Small intestine (tissue), 7 donors: ENCODE data around the gene NR2C1. TPM values are rescaled to one million over a fixed set of nuclear protein-coding genes. Genes with fewer than 3 reads are reported as not detected.
"Not testable (repeated sequence)": the region's sequence is repeated elsewhere in the genome, so short reads cannot be mapped to it uniquely, and the experiment has no call there.

Experiments used
- DNase-seq, 2 donors: peaks; one replicate each; pipeline versions ENCODE4 v3.0.0 to v3.0.0-alpha.2; 2013
- FAIRE-seq: peaks from 2 replicates; lab custom pipeline; 2012; peaks lifted over from hg19 to GRCh38; lab: Jason Lieb, UNC
- H3K27ac ChIP-seq, 3 donors: one replicate each; pipeline ENCODE4 v1.5.1; 2013; ENCODE audit warnings: low read length in 2 of 3, mild to moderate bottlenecking in 2 of 3, control low read depth in 1 of 3, inconsistent platforms in 1 of 3, low read depth in 1 of 3, moderate library complexity in 1 of 3
- H3K27me3 ChIP-seq, 3 donors: one replicate each; pipeline ENCODE4 v1.6.1; 2013; ENCODE audit warnings: low read length in 3 of 3, inconsistent platforms in 1 of 3; ENCODE audit not compliant: control insufficient read depth in 3 of 3, insufficient read depth in 3 of 3
- H3K36me3 ChIP-seq, 3 donors: one replicate each; pipeline ENCODE4 v1.6.1; 2013; ENCODE audit warnings: low read length in 3 of 3, inconsistent platforms in 1 of 3, low read depth in 1 of 3, mild to moderate bottlenecking in 1 of 3, moderate library complexity in 1 of 3; ENCODE audit not compliant: control insufficient read depth in 3 of 3, insufficient read depth in 2 of 3
- H3K4me1 ChIP-seq, 3 donors: one replicate each; pipeline ENCODE4 v1.6.1; 2013; ENCODE audit warnings: low read length in 2 of 3, inconsistent platforms in 1 of 3, low read depth in 1 of 3, mild to moderate bottlenecking in 1 of 3, moderate library complexity in 1 of 3; ENCODE audit not compliant: control insufficient read depth in 3 of 3, insufficient read depth in 2 of 3
- H3K4me3 ChIP-seq, 3 donors: one replicate each; pipeline ENCODE4 v1.5.1; 2013; ENCODE audit warnings: low read length in 3 of 3, control low read depth in 1 of 3, inconsistent platforms in 1 of 3, low read depth in 1 of 3, mild to moderate bottlenecking in 1 of 3, moderate library complexity in 1 of 3
- H3K9me3 ChIP-seq, 2 donors: one replicate each; pipeline ENCODE4 v1.6.1; 2013; ENCODE audit warnings: low read depth in 1 of 2, low read length in 1 of 2; ENCODE audit not compliant: control insufficient read depth in 2 of 2, insufficient read depth in 1 of 2
- WGBS, 3 donors: extraction: QIAGEN DNeasy Blood & Tissue Kit; methylation state at CpG; one replicate each; pipeline ENCODE4 v1.1.7; 2013; 5-methylcytosine and 5-hydroxymethylcytosine counted together
- polyA plus RNA-seq, 4 donors: library from polyadenylated mRNA; stranded (reverse) in 3 of 4; unstranded in 1 of 4; fragments of 200-250 nt in 3 of 4; fragments of 120-200 nt in 1 of 4; gene quantifications; one replicate each; pipeline versions ENCODE4 v1.2.1 to v1.2.3, GENCODE V29; 2013
- donor health status: healthy with polysubstance abuse.
- donor health status: control.
- donor health status: control.
- donor health status: Bipolar disorder and iron deficiency.
- donor health status: healthy.

The NR2C1 gene
- polyA plus RNA-seq, 4 donors: 9.7 to 31.5 (median 22.8) TPM

DNA sequence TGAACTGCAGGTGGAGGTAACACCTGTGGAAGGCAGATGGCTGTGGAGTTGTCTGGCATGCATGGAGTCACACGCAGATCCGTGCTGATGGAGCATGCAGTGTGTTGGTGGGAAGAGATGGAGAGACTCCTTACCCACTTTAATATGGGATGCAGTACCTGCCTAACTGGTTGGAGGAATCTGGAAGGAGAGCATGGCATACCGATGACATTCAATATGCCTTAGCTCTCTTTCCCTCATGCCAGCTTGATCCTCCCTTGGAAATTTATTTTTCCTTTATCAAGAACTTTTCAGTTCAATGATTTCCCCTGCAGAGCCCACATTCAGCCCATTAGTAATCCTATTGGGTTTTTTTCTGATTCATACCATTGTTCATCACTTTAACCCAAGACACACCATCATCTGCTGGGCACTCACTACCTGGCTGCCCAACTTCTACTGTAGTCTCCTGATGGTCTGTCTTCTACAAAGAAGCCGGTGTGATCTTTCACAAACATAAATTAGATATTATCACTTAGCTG lies 25.9 kb upstream of the NR2C1 start:
- Histone ChIP-seq H3K9me3 (no peaks in the 10 kb centered on the region), H3K27ac (no peak overlapping the region), H3K27me3 (no peaks in the 10 kb centered on the region), H3K4me3 (no peak overlapping the region), H3K4me1 (peaks cover 0 to 40% (median 1%) of the 10 kb centered on the region in 3 donors), H3K36me3 (peaks cover 0 to 30% (median 0%) of the 10 kb centered on the region in 3 donors)
- FAIRE-seq (no peak), DNase-seq (no peak)
- 95 to 98% (median 97%) methylated on average over 4 of the region's 4 CpGs for WGBS, 3 donors

DNA sequence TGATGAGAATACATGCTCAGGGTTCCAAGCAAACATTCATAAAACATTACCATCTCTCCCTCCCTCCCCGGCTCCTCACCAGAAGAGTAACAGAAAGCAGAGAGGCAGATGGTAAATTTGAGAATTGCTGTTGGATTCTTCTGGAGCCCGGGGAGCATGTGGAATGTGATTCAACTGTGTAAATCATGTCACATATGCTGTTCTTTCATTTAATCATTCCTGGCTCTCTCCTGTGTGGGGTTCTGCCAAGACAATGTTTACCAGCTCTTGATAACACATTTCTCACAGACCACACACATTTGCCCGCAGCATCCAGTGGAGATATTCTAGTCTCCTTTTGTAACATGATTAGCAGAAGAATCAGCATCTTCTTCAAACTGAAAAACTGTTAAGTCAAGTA lies 23.4 kb upstream of the NR2C1 start:
- DNase-seq (no peak), FAIRE-seq (no peak)
- H3K27ac ChIP-seq: no peak overlapping the region

DNA sequence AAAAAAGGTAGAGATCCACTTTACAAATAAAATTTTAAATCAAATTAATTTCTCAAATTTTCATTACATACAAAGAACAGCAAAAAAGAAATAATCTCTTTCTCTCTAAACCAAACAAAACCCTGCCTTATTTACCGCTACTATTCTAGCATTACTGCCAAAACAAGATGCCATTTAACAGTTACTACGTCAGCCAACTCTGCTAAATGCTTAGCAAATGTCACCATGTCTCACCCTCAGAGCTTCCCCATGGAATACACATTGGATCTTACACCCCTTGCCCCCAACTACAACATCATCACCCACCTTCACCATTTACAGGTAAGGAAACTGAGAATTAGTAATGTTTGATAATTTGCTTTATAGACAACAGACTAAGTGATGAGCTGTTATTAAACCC lies 23.0 kb upstream of the NR2C1 start:
- no peak for DNase-seq
- Histone ChIP-seq H3K4me3 (no peak overlapping the region), H3K9me3 (no peaks in the 10 kb centered on the region), H3K36me3 (peaks cover 0 to 23% (median 0%) of the 10 kb centered on the region in 3 donors), H3K4me1 (peaks cover 0 to 33% (median 0%) of the 10 kb centered on the region in 3 donors), H3K27ac (no peak overlapping the region), H3K27me3 (no peaks in the 10 kb centered on the region)
- FAIRE-seq: no peak
- 75 to 81% (median 79%) methylated on average over 2 of the region's 2 CpGs for WGBS, 3 donors

More for the DNA sequence above, 23.4 kb upstream of the NR2C1 start:
- Histone ChIP-seq H3K4me3 (no peak overlapping the region), H3K4me1 (peaks cover 0 to 33% (median 0%) of the 10 kb centered on the region in 3 donors), H3K27me3 (no peaks in the 10 kb centered on the region), H3K36me3 (peaks cover 0 to 27% (median 0%) of the 10 kb centered on the region in 3 donors), H3K9me3 (no peaks in the 10 kb centered on the region)
- 7 to 43% (median 25%) methylated on average over 3 of the region's 3 CpGs for WGBS, 3 donors

DNA sequence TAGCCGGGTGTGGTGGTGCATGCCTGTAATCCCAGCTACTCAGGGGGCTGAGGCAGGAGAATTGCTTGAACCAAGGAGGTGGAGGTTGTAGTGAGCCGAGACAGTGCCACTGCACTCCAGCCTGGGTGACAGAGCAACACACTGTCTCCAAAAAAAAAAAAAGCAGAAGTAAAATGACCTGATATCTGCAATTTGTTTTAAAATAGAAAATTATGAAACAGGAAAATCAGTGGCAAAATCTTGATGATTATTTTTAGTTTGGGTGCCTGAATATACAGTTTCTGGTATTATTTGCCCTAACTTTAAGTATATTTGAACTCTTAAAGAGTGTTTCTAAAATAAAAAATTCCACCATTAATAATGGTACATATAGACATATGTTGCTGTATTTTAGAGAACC lies 22.4 kb upstream of the NR2C1 start:
- WGBS, 3 donors: 92 to 93% (median 92%) methylated on average over 2 of the region's 2 CpGs

DNA sequence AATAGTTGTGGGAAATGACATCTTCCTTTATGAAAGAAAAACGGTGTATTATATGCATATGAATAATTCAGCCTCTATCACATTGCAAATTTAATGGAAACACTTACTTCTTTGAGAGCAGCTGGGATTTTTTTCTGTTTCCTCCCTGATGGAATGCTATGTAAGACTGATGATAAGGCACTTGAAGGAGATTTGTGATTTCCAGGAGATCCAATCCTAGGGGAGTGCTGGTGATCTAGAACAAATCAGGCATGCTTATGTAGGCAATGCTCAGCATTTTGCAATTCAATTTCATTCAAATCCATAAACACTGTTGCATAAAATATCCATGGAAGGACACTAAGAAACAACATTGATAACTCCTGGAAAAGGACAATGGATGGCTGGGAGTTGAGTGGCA lies 16.0 kb upstream of the NR2C1 start:
- Histone ChIP-seq H3K9me3 (no peaks in the 10 kb centered on the region), H3K4me3 (no peak overlapping the region), H3K4me1 (no peaks in the 10 kb centered on the region), H3K36me3 (peaks cover 0 to 12% (median 0%) of the 10 kb centered on the region in 3 donors), H3K27ac (no peak overlapping the region), H3K27me3 (no peaks in the 10 kb centered on the region)
- 74 to 86% (median 76%) methylated on average over 1 of the region's 1 CpG for WGBS, 3 donors
- FAIRE-seq (no peak), DNase-seq (no peak)

More for the DNA sequence above, 22.4 kb upstream of the NR2C1 start:
- peaks cover 0 to 21% (median 0%) of the 10 kb centered on the region in 3 donors for H3K36me3 ChIP-seq
- H3K27me3 ChIP-seq, H3K4me3 ChIP-seq, H3K9me3 ChIP-seq, FAIRE-seq, H3K27ac ChIP-seq, DNase-seq: not testable (repeated sequence)
- peaks cover 0 to 33% (median 0%) of the 10 kb centered on the region in 3 donors for H3K4me1 ChIP-seq

DNA sequence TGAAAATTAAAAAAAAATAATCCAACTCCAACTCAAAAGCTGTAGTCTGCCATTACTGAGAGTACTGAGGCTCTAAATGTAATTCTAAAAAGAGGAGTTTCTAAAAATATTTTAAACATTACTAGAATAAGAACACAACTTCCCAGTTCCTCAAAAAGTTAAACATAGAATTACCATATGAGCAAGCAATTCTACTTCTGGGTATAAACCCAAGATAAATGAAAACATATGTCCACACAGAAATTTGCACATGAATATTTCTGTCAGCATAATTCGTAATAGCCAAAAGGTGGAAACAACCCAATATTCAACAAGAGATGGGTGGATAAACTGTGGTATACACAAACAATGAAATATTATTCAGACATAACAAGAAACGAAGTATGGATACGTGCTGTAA lies 15.0 kb upstream of the NR2C1 start:
- Histone ChIP-seq H3K9me3 (no peaks in the 10 kb centered on the region), H3K4me3 (no peak overlapping the region), H3K27me3 (no peaks in the 10 kb centered on the region), H3K27ac (no peak overlapping the region), H3K4me1 (peaks cover 0 to 4% (median 2%) of the 10 kb centered on the region in 3 donors), H3K36me3 (peaks cover 0 to 12% (median 0%) of the 10 kb centered on the region in 3 donors)
- no peak for DNase-seq
- WGBS, 3 donors: 81 to 95% (median 94%) methylated on average over 3 of the region's 3 CpGs
- no peak for FAIRE-seq

DNA sequence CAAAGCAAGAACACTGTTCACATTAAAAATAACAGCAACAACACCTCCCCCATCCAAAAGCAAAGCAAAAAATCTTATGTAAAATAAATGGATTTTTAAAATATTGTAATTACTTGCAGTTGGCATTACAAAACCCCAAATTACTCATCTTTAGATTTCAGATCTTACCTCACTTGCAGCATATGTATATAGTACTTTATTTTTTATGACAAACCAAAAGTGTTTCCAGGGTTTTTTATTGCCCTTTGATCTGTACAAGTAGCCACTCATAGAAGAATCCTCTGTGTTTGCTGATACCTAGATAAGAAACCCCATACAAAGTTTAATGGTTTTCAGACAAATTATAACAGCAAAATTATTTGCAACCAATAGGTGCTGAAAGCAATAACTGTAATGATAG lies 12.2 kb upstream of the NR2C1 start:
- no peak for FAIRE-seq
- Histone ChIP-seq H3K27ac (no peak overlapping the region), H3K27me3 (no peaks in the 10 kb centered on the region), H3K4me1 (peaks cover 0 to 4% (median 2%) of the 10 kb centered on the region in 3 donors), H3K4me3 (no peak overlapping the region), H3K9me3 (no peaks in the 10 kb centered on the region), H3K36me3 (peaks cover 0 to under 1% (median 0%) of the 10 kb centered on the region in 3 donors)
- no peak for DNase-seq

DNA sequence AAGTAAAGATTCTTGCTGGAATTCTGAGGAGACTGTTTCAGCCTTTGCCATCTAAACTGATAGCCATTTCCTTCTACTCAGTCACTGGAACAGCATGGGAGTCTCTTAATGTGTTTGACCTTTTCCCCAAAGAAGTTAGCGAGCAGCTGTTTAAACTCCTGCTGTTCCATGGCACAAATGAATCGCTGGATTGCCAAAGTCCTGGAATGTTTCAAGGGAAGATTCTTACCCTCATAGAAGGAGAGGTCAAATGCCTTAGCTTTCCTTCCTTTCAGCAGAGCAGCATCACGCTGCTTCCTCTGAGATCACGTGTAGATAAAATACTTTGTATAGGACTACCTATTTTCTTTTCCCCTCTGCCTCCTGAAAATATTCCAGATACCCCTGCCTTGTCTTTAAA lies 10.5 kb upstream of the NR2C1 start:
- Histone ChIP-seq H3K36me3 (peaks cover 0 to 2% (median 0%) of the 10 kb centered on the region in 3 donors), H3K27me3 (no peaks in the 10 kb centered on the region), H3K27ac (no peak overlapping the region), H3K9me3 (no peaks in the 10 kb centered on the region), H3K4me3 (no peak overlapping the region), H3K4me1 (peaks cover 0 to 4% (median 2%) of the 10 kb centered on the region in 3 donors)
- DNase-seq: peak; percentile 34 to 50
- WGBS, 3 donors: 12 to 32% (median 21%) methylated on average over 4 of the region's 4 CpGs
- no peak for FAIRE-seq

DNA sequence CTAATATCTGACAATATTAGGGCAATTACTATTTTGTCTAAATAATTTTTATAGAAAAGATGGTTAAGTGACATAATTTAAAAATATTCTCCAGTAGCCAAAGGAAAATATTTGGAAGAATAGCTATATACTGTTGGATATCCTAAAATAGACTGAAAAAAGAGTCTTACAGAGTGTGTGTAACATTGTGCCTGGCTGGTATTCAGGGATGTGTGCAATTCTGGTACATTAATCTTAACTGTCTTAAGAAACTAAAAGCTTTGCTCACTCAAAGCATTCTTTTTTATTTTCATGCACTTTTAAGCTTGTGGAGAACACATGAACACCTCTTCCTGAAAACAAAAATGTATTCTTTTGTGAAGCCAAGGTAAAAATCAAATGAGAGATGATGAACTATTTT lies 10.1 kb upstream of the NR2C1 start:
- H3K4me1 ChIP-seq: peaks cover 0 to 4% (median 2%) of the 10 kb centered on the region in 3 donors
- H3K36me3 ChIP-seq: peaks cover 0 to 2% (median 0%) of the 10 kb centered on the region in 3 donors
- no peaks in the 10 kb centered on the region for H3K9me3 ChIP-seq
- H3K27ac ChIP-seq: no peak overlapping the region
- no peak overlapping the region for H3K4me3 ChIP-seq
- no peak for FAIRE-seq
- no peaks in the 10 kb centered on the region for H3K27me3 ChIP-seq
- no peak for DNase-seq
